SH-SY5Y (cell line): ENCODE results near the gene ESX1.

Experiments
- GATA2 ChIP-seq: IDR thresholded peaks from 2 replicates; pipeline ENCODE4 v1.6.1; 2011; ENCODE audit warnings: mild to moderate bottlenecking, low read depth, low read length
- GATA3 ChIP-seq: IDR thresholded peaks from 2 replicates; pipeline ENCODE4 v1.6.1; 2011; ENCODE audit warnings: low read depth, mild to moderate bottlenecking, low read length, moderate library complexity

DNA sequence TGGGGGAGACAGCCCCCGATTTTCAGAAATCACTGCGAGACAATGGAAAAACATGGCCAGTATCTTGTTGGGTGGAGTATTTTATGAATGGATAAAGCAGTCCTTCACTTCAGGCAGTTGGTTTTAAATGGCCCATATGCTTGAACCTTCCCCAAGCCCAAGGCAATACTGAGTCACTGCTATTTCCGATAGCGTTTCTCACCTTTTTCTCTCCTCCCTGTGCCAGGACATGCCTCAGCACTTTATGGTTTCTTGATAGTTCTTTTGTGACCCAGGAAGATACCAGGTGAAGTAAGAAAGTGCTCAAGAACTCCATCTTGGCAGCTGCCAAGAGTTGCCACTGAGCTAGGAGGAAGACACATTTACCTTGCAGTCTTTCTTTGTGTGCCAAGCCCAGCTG, 26.8 kb upstream of the ESX1 start:
- no peak for TF ChIP-seq GATA2
- no peak for TF ChIP-seq GATA3
